ENCODE results near the gene EIF2B2.
"Not testable (repeated sequence)": the region's sequence is repeated elsewhere in the genome, so short reads cannot be mapped to it uniquely, and the experiment has no call there.

The EIF2B2 gene

DNA sequence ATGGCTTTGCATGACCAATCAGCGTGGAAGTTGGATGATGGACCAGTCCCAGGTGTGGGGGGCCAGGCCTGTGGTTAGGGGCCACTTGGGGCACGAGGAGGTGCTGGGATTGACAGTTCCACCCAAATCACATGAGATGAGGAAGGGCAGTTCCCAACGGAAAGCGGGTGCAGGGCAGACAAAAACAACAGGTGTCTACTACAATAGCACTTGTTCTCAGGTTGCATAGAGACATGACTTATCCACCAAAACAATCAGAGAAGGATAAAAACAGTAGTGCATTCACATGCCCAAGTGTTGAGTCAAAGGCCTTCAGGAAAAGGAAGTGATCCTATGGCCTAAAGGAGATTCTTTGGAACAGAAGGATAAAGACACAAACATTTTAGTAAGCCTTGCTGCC lies 14.6 kb upstream of the EIF2B2 start:
- in situ Hi-C loops (cut with MboI; ENCODE audit: low sequenced_read_pairs), result no loop called here

DNA sequence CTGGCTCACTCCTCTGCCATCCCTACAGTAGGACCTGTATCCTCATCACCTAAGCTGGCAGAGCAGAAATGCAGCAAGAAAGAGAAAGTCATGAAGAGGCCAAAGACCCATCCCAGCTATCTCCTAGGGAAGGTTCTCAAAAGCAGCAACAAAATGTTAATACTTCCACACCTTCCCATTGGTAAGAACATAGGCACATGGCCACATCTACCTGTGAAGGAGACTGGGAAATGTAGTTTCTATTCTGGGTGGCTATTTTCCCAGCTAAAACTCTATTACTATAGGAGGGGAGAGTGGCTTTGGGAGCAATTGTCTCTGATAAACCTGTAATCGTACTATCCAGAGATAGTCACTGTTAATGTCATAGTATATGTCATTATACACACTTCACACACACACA lies 13.7 kb upstream of the EIF2B2 start:
- in situ Hi-C loops (cut with MboI; ENCODE audit: low sequenced_read_pairs), result no loop called here

DNA sequence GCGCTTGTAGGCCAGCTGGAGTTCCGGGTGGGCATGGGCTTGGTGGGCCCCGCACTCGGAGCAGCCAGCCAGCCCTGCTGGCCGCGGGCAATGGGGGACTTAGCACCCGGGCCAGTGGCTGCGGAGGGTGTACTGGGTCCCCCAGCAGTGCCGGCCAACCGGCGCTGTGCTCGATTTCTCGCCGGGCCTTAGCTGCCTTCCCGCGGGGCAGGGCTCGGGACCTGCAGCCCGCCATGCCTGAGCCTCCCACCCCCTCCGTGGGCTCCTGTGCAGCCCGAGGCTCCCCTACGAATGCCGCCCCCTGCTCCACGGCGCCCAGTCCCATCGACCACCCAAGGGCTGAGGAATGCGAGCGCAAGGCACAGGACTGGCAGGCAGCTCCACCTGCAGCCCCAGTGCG lies 8.5 kb upstream of the EIF2B2 start:
- in situ Hi-C loops (cut with MboI; ENCODE audit: low sequenced_read_pairs), result not testable (repeated sequence)

DNA sequence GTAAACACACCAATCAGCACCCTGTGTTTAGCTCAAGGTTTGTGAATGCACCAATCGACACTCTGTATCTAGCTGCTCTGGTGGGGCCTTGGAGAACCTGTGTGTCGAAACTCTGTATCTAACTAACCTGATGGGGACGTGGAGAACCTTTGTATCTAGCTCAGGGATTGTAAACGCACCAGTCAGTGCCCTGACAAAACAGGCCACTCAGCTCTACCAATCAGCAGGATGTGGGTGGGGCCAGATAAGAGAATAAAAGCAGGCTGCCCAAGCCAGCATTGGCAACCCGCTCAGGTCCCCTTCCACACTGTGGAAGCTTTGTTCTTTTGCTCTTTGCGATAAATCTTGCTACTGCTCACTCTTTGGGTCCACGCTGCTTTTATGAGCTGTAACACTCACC lies 6.9 kb upstream of the EIF2B2 start:
- in situ Hi-C loops (cut with MboI; ENCODE audit: low sequenced_read_pairs), result not testable (repeated sequence)

DNA sequence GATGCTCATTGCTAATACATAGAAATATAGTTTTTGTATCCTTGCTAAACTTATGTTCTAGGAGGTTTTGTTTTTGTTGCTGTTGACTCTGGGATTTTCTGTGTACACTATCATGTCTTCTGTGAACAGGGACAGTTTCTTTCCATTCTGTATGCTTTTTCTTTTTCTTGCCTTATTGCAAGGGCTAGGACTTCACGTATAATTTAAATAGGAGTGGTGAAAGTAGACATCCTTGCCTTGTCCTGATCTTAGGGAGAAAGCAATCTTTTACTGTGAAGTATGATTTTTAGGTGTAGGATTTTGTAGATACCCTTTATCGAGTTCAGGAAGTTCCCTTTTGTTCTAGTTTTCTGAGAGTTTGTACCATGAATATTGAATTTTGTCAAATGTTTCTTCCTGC lies 1.5 kb upstream of the EIF2B2 start:
- in situ Hi-C loops (cut with MboI; ENCODE audit: low sequenced_read_pairs), result no loop called here

DNA sequence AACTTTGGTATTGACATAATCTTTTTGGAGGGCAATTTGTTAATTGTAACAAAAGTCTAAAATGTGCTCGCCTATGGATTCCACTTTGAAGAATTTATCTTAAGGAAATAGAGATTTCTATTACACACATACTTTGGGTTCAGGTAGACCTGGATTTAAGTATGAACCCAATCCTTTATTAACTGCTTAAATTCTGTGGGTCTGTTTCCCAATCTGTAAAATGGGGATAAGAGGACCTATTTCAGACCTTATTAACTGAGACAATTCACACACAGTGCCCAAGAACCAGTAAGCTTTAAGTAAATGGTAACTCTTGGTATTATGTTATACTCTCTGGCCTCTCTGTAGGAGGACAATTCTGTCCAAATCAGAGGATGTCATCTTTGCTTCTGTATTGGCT lies 822 bp upstream of the EIF2B2 start:
- in situ Hi-C loops (cut with MboI; ENCODE audit: low sequenced_read_pairs), result no loop called here

DNA sequence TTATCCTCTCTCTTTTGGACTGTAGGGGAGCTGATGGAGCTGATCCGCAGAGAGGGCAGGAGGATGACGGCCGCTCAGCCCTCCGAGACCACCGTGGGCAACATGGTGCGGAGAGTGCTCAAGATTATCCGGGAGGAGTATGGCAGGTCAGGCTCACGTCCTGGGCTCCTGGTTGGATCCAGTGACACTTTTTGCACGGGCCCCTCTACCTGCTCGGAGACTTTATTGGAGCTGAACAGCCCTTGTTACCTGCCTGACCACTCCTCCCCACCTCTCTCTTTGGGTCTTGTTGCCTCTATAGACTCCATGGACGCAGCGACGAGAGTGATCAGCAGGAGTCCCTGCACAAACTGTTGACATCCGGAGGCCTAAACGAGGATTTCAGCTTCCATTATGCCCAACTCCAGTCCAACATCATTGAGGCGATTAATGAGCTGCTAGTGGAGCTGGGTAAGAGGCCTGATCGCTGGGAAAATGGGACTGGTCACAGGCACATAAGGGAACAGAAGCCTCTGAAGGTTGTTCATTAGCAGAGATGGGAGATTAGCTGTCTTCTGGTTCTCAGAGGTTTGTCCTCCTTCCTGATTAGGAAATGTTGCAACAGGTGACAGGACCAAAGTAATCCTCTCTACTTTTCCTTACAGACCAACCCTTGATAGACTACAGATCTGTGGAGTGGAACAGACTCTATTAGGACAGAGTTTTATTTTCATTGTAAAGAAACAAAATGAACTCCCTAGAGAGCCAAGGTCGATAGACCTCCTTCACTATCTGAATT lies 718 bp downstream of the EIF2B2 start:
- in situ Hi-C loops (cut with MboI; ENCODE audit: low sequenced_read_pairs), result no loop called here

DNA sequence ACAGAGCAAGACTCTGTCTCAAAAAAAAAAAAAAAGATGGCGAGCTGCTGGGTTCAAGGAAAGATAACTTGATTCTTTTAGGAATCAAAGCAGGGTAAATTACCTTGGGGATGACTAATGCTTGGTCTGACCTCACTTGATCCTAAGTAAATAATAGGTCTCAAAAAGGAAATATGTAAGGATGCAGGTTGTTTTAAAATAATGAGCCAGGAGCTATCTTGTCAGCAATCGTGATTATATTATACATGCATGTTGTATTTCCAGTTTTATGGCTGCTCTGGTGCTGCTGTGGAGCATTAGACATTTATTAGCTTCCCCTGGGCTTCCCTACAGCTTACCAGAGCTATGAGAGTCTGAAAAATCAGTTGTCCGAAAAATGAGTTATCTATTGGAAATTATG lies 2.6 kb downstream of the EIF2B2 start:
- in situ Hi-C loops (cut with MboI; ENCODE audit: low sequenced_read_pairs), result no loop called here

DNA sequence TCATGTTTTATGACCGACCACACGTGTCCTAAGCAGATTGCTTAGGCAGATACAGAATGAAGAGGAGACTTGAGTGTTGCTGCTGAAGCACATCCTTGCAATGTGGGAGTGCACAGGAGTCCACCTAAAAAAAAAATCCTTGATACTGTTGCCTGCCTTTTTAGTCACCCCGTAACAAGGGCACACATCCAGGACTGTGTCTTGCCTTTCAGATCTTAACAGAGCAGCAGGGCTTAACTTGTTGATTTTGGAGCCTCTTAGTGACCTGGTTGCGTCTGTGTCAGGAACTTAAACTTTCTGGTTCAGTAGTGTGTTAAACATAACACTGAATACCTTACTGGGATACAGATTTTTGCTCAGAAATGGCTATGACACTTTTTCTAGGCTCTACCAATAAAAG lies 6.5 kb downstream of the EIF2B2 start:
- in situ Hi-C loops (cut with MboI; ENCODE audit: low sequenced_read_pairs), result no loop called here

DNA sequence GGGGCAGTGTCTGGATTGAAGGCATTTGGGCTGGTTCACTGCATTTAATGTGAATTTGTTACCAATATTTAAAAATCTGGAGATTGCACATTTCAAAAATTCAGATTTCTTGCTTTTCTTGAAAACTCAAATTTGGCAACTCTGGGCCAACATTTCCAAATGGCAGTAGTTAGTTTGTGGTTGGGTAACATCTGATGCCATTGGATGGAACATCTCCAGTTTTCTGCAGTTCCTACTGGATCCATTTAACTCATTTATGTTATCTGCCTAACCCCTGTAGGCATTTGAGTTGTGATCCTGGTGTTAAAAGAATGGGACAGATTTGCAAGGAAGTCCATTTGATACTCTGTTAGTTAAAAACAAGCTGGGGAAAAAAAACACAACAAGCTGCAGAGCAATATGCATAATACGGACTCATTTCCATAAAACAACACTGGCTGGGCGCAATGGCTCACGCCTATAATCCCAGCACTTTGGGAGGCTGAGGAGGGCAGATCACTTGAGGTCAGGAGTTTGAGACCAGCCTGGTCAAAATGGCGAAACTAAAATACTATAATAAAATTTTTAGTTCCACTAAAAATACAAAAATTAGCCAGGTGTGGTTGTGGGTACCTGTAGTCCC lies 7.9 kb downstream of the EIF2B2 start:
- in situ Hi-C loops (cut with MboI; ENCODE audit: low sequenced_read_pairs), result no loop called here

DNA sequence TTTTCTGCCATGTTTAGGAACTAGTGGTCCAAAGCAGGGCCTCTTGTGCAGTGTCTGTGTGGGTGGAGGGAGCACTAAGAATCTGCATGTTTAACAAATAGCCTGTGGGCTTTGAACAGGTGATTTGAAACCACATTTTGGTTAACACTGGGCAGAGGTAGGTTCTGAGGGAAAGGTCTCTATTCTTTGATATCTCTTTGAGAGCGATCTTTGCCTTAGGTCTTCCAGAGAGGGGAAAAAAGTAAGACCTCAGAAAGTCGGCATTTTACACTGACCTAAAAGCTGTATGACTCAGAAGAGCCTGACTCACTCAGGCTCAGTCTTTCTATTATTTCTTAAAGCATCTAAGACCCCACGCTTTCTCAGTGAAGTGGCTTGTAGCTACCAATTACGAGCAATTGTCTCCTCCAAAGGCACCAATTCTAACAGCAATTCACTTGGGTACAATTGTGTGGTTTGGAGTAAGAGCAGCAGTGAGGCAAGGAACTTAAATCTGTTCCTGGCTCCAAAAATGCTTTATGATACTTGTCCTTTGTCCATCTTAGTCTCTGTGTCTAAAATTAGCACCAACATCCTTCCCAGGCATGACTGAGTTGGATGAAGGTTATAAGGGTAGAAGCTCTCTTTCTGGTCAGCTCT lies 8.8 kb downstream of the EIF2B2 start:
- in situ Hi-C loops (cut with MboI; ENCODE audit: low sequenced_read_pairs), result no loop called here

DNA sequence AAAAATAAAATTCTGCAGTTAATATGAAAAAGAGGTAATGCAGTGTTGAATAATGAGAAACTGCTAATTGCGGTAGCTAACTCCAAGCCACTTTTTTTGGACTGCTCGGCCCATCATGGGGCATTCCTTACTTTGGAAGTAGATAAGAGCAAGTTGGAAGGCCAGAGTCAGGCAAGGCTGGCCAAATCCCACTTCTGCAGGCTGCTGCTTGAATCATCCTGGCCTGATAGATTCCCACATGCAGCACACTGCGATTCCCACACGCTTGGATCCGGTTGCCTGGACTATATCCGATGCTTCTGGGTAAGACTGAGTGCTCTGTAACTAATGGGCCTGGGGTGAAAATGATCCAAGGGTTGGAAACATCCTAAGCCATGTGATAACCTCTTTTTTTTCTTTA lies 10.6 kb downstream of the EIF2B2 start:
- in situ Hi-C loops (cut with MboI; ENCODE audit: low sequenced_read_pairs), result no loop called here

DNA sequence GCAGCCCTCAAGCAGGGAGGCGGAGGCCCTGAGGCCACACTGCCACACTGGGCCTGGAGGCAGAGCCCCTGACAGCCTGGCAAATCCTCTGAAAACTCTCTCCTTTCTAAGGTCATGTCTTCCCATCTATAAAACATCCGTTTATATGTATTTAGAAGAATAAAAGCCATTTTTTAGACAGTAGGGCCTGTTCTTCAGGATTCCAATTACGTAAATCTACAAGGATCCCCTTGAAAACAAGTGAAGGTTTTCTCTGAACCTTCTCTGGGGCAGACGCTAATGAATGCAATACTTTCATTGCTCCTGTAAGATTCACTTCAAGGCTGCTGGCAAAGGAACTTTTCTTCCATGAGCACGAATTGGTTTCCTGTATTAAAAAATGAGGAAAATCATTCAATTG lies 12.8 kb downstream of the EIF2B2 start:
- in situ Hi-C loops (cut with MboI; ENCODE audit: low sequenced_read_pairs), result no loop called here

DNA sequence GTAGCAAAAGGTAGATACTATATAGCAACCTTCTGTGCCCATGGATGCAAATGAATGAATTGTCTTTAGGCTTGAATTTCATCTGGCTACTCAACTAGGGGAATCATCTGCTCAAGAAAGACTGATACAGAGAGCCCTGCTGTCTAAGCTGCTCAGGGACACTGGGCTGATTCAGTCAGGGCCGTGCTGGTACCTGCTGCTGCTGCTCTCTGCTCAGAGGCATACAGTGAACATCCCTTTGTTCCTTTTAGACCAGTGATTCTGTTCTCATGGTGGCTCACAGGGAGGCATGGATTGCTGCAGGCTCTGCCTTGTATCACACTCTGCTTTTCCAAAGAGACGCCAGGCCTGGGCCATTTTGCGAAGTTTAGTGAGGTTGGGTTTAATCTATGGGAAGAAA lies 14.1 kb downstream of the EIF2B2 start:
- in situ Hi-C loops (cut with MboI; ENCODE audit: low sequenced_read_pairs), result no loop called here

DNA sequence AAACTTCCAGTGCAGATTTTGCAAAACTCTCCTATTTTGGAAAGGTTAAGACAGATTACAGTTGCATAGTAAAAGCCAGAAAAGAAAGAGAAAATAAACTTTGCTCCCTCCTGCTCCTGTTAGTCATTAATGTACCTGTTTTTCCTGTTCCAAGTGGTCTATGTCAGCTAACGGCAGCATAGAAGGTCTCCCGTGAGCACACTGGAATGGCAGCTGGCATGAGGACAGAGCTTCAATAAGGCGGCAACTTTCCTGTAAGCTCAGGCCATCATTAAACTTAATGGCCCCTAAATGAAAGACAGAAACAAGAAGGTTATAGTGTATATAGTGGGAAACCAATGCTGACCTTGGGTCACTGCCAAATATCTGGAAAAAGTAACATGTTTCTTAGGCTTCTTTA lies 16.0 kb downstream of the EIF2B2 start:
- in situ Hi-C loops (cut with MboI; ENCODE audit: low sequenced_read_pairs), result no loop called here

DNA sequence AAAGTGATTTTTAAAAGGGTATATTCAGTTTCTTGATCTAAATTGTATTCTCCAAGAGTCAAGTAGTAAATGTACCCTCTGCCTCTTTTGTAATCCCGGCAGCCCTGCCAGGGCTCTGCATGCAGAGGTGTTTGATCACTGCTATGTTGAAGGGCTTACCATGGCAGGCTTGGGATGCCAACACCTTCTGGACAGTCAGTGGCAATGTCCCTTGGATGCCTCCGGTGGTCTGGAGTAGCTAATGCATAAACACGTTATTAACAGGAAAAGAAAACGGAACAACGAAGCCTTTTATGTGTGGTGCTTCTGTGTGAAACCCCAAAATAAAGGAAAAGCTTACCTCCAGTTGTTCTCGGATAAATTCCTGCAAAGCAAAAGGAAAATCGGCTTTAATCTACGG lies 19.9 kb downstream of the EIF2B2 start:
- in situ Hi-C loops (cut with MboI; ENCODE audit: low sequenced_read_pairs), result no loop called here

DNA sequence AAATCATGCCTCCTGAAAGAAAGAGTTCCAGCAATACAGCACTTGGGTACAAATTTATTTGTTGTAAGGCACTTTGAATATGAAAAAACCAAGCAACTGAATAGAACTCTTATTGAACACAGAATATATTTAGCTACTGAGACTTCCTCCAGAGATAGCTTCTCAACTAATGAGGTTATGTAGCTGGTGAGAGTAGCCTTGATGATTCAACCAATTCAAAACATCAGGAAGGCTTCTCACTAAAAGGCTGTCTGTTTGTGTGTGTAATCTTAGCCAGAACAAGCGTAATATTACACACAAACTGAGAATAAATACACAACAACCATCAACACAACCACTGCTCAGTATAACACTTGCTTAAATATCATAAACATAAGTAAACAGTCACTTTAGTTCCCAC lies 20.4 kb downstream of the EIF2B2 start:
- in situ Hi-C loops (cut with MboI; ENCODE audit: low sequenced_read_pairs), result no loop called here

DNA sequence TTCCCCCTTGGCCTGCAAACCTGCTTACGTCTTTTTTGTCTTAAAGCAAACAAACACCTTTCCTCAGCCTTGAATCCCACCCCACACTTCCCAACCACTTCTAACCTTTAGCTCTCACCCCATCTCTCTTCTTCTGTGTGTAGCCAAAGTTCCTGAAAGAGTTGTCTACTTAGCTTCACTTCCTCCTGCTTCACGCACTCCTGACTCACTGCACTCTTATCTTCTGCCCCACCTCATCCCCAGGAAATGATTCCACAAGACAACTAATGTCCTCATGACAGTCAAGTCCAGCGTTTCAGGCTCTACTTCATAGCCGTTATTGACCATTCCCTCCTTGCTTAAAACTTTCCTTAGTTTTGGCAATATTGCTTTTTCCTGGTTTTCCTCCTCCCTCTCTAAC lies 22.4 kb downstream of the EIF2B2 start:
- in situ Hi-C loops (cut with MboI; ENCODE audit: low sequenced_read_pairs), result no loop called here

DNA sequence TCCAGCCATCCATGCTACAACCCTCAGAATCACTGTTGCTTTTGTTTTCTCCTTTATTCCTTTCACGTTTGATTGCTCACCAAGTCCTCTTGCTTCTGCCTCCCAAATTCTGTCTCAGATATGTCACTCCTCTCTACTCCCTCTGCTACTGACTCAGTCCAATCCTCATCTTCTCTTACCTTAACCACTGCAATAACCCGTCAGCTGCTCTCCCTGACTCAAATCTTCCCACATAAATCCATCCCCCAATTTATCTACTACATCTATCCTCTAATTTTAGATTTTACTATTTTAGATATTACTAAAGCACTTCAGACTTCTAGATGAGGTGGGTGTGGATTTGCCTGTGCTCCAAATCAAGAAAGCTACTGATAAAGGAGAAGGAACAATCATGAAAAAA lies 23.2 kb downstream of the EIF2B2 start:
- in situ Hi-C loops (cut with MboI; ENCODE audit: low sequenced_read_pairs), result no loop called here

DNA sequence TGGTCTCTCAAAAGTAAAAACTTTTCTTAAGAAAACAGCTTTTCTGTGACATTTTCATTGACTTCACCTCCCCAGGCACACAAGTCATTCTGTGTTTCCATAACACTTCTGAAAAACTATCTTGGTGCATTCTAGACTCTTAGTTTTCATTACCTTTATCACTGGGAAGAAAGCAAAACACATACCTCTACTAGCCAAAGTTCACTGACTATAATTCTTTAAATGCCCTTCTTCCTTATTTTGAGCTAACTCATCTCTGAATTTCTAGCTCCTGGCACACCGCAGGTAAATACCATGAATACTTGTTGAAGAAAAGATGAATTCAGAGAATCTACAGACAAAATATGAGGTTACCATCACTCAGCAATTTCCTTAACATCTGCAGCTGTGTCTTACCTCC lies 27.4 kb downstream of the EIF2B2 start:
- in situ Hi-C loops (cut with MboI; ENCODE audit: low sequenced_read_pairs), result no loop called here

DNA sequence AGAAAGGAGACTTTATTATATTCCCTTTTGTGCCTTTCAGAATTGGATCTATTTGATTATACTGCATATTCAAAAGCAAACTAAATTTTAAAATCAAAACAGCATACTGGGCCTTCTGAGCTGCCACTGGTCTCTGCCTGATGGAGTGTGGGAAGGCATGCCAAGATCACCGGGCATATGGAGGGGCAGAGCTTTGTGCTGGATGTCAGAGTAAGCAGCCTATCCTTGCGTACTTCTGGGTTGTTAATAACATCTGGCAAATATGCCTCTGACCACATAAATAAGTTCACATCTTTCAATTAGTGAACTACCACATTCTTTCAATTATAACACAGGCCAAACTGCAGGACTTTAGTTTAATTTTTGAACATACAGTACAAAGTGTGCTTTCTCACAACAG lies 30.2 kb downstream of the EIF2B2 start:
- in situ Hi-C loops (cut with MboI; ENCODE audit: low sequenced_read_pairs), result no loop called here

DNA sequence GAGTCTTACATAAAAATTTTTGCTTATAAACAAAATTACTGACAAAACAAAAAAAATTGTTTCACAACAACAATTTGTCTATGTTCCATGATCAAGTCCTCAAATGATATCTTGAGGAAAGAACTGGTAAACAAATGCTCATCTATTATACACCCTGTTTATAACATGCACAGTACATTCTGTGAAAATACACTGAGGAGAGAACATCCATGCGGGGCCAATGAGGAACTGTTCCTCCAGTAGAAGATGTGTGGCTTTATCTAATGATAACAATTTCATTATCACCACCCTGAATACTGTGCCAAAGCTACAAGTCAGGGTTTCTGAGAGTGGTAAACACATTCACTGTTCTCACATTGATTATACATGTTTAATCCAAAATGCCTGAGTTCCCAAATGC lies 37.8 kb downstream of the EIF2B2 start:
- in situ Hi-C loops (cut with MboI; ENCODE audit: low sequenced_read_pairs), result no loop called here

All from HL-60/S4 (cell line).